Ovary (tissue), 3 donors: ENCODE data around the gene KATNA1.

Experiments
- EP300 ChIP-seq: sonication (generic); formaldehyde crosslinking; IDR thresholded peaks from one replicate; pipeline ENCODE4 v1.6.1; 2017; ENCODE audit warnings: antibody characterized with exemption
- POLR2A ChIP-seq: fragments of 450-650 bp; IDR thresholded peaks from one replicate; pipeline ENCODE4 v1.6.1; 2017; ENCODE audit warnings: antibody characterized with exemption, mild to moderate bottlenecking, moderate library complexity
- TF ChIP-seq, protein P1 (sequence below), 3 donors: fragments of 450-650 bp in 2 of 3; fragments of 200-600 bp in 1 of 3; IDR thresholded peaks; one replicate each; pipeline versions ENCODE4 v1.5.1 to v1.8.0; 2016 to 2022; ENCODE audit warnings: antibody characterized with exemption in 3 of 3, mild to moderate bottlenecking in 1 of 3
- donor health status: DM: no; HTN: no; CAD: no.

DNA sequence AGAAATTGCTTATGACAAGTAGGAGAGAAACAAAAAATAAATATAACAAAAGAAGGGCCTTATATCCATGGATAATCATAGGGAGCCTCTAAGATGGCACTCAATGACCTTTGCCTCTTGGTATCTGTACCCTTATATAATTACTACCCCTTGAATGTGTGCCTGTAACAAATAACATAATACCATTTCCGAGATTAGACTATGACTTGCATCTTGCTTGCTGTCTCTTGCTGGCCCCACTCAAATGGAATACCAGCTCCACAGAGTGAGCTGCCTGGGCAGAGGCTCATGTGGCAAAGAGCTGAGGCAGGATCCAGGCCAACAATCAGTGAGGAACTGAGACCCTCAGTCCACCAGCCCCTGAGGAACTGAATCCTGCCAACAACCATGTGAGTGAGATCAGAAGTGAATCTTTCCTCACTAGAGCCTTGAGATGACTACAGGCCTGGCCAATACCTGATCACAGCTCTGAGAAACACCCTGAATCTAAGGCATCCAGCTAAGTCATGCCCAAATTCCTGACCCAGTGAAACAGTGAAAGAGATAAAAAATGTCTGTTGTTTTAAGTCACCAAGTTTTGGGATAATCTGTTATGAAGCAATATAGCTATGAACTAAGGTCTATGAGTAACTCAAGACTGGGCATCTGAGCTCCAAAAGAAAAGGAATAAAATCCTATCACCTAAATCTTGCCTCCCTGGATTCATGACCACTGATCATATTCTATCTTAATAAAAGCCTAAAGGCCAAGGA is 5.5 kb downstream of the KATNA1 start:
- TF ChIP-seq, protein P1, sequence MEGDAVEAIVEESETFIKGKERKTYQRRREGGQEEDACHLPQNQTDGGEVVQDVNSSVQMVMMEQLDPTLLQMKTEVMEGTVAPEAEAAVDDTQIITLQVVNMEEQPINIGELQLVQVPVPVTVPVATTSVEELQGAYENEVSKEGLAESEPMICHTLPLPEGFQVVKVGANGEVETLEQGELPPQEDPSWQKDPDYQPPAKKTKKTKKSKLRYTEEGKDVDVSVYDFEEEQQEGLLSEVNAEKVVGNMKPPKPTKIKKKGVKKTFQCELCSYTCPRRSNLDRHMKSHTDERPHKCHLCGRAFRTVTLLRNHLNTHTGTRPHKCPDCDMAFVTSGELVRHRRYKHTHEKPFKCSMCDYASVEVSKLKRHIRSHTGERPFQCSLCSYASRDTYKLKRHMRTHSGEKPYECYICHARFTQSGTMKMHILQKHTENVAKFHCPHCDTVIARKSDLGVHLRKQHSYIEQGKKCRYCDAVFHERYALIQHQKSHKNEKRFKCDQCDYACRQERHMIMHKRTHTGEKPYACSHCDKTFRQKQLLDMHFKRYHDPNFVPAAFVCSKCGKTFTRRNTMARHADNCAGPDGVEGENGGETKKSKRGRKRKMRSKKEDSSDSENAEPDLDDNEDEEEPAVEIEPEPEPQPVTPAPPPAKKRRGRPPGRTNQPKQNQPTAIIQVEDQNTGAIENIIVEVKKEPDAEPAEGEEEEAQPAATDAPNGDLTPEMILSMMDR (IDR thresholded peaks at IDR 0.05), result no peak
- TF ChIP-seq EP300 (no peak), POLR2A (no peak)
